Mesangial cell (primary cell): ENCODE measurements around the gene PURB. TPM values are rescaled to one million over a fixed set of nuclear protein-coding genes. Genes with fewer than 3 reads are reported as not detected.

Source experiments
- total RNA-seq: library from RNA; depleted of rRNA; stranded (reverse); fragments of >200 nt; gene quantifications from 2 replicates; pipeline ENCODE4 v1.2.3, GENCODE V29; 2015

The PURB gene
- total RNA-seq: 9.6 and 12.9 TPM in 2 replicates

DNA sequence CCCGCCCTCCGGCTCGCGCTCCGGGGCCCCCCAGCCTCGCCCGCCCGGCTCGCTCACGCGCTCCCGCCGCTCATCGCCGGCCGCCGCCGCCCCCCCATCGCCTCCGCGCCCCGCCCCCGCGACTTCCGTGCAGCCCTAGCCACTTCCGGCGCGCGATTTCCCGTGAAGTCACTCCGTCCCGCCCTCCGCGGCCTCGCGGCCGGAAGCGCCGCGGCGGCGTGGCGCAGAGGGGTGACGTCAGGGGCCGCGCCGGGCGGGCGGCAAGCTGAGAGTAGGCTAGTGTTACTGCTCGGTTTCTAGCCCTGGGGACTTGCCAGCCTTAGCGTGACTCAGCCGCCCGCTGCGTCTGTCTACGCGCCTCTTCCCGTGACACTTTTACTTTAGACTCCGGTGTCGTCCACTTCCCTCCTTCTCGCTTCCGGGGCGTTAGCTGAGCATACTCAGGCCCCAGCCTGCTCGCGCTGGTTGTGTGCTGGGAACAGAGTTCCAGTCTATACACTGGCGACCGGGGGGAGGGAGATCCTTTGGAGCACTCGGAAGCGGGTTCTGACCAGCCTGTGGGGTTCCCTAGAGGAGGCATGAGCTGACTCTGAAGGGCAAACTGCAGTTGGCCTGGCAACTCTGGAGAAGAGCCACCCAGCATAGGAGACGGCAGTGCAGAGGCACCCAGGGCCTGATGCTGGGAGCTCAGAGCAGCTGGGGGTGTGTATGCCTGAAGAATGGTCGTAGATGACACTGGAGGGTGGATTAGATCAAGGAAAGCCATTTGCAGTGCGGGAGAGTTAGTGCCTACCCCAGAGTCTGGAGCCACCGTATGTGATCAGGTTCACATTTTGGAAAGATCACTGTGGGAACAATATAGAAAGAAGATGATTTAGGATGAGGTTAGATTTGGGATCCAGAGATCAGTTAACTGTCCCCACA, at the start of gene PURB:
Gene PURB, minus strand, starts transcription at position 137 of the 924 bp plus-strand sequence. CDS start 182 bp downstream, outside the sequence.

DNA sequence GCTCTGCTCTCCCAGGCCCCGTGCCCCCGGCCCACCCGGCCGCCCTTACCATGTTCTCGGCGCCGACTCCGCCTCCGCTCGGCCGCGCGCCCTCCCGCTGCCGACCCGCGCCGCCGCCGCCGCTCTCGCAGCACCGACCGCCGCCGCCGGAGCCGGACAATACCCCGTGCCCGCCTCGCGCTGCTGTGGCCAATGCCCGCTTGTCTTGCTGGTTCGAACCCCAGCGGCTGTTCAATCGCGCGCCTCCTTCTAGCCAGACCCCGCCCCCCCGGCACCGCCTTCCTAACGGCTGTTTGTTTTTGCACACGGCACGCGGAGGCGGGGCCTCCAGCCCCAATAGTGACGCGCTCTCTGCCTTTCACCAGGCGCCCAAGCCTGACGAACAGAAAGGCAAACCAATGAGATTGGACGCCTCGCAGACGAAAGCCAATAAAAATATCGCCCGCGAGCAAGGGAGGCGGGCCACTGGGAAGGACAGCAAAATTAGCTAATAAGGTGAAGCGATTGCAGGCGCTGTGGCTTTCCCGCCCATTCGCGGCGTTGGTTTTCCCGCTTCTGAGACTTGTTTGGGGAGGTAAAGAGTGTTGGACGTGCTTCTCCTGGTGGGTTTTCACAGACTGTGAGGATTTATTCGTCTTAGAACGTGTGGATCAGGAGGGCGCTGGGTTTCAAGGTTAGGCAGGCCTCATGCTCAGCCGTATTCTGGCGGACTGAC, 37.3 kb downstream of the PURB start, which contains the start of gene H2AZ2:
Gene H2AZ2, minus strand, starts transcription at position 168 of the 715 bp plus-strand sequence. Its CDS starts 116 bp downstream, at position 52.

Other genes starting within 250 kb of the PURB start
- gene ZMIZ2, start 136.7 kb downstream of the PURB start, total RNA-seq: 23.5 and 37.0 TPM in 2 replicates
- gene PPIA, start 88.8 kb downstream of the PURB start, total RNA-seq: 1,637 and 3,097 TPM in 2 replicates
- 105 and 178 TPM in 2 replicates for gene H2AZ2, start 37.4 kb downstream of the PURB start, total RNA-seq
- under 0.01 and 0.13 TPM in 2 replicates for gene MYO1G, start 93.5 kb upstream of the PURB start, total RNA-seq
- gene CCM2, start 114.7 kb upstream of the PURB start, total RNA-seq: 49.2 and 66.6 TPM in 2 replicates
- gene NACAD, start 203.4 kb upstream of the PURB start, total RNA-seq: 6.0 and 9.4 TPM in 2 replicates
- 72.4 and 115 TPM in 2 replicates for gene TBRG4, start 226.2 kb upstream of the PURB start, total RNA-seq